Neural progenitor cell (in vitro differentiated cells): Measurements from ENCODE around the gene OR2T2. TPM values are rescaled to one million over a fixed set of nuclear protein-coding genes. Genes with fewer than 3 reads are reported as not detected.

Experiments
- DNase-seq: peaks from one replicate; pipeline ENCODE4 v3.0.0-alpha.2; 2016; ENCODE audit warnings: low spot score
- H2AFZ ChIP-seq: fragments of 200-600 bp; sonication (generic); replicated peaks from 2 replicates; pipeline ENCODE4 v1.6.1; 2016; ENCODE audit warnings: antibody characterized with exemption
- H3F3A ChIP-seq: fragments of 200-600 bp; sonication (generic); 2 replicates; pipeline ENCODE4 v1.6.1; 2016; ENCODE audit warnings: antibody characterized with exemption, low read depth
- H3K27ac ChIP-seq: fragments of 200-600 bp; sonication (generic); 2 replicates; pipeline ENCODE4 v1.5.1; 2016; ENCODE audit warnings: mild to moderate bottlenecking
- H3K27me3 ChIP-seq: fragments of 200-600 bp; sonication (generic); 2 replicates; pipeline ENCODE4 v1.6.1; 2016; ENCODE audit warnings: mild to moderate bottlenecking, moderate library complexity
- H3K36me3 ChIP-seq: fragments of 200-600 bp; sonication (generic); 2 replicates; pipeline ENCODE4 v1.5.1; 2016
- H3K4me1 ChIP-seq: fragments of 200-600 bp; sonication (generic); 2 replicates; pipeline ENCODE4 v1.6.1; 2016; ENCODE audit warnings: mixed run types
- H3K4me2 ChIP-seq: fragments of 200-600 bp; sonication (generic); 2 replicates; pipeline ENCODE4 v1.6.1; 2016
- H3K4me3 ChIP-seq: fragments of 200-600 bp; sonication (generic); 2 replicates; pipeline ENCODE4 v1.5.1; 2016
- H3K79me2 ChIP-seq: fragments of 200-600 bp; sonication (generic); 2 replicates; pipeline ENCODE4 v1.6.1; 2016; ENCODE audit warnings: low read depth
- H3K9ac ChIP-seq: fragments of 200-600 bp; sonication (generic); 2 replicates; pipeline ENCODE4 v1.6.1; 2016
- H3K9me3 ChIP-seq: fragments of 200-600 bp; sonication (generic); 2 replicates; pipeline ENCODE4 v1.5.1; 2016; ENCODE audit warnings: low read depth
- H4K20me1 ChIP-seq: fragments of 200-600 bp; sonication (generic); 2 replicates; pipeline ENCODE4 v1.6.1; 2016; ENCODE audit warnings: low read depth
- H3K27ac Mint-ChIP-seq: 3 replicates; pipeline ENCODE4 v1.8.0; 2021; ENCODE audit warnings: mixed read lengths
- H3K27me3 Mint-ChIP-seq: 2 replicates; pipeline ENCODE4 v1.8.0; 2022; ENCODE audit warnings: low read depth, mild to moderate bottlenecking, inconsistent platforms, moderate library complexity, mixed read lengths; ENCODE audit not compliant: insufficient read depth
- H3K36me3 Mint-ChIP-seq: 3 replicates; pipeline ENCODE4 v1.8.0; 2021; ENCODE audit warnings: mixed read lengths
- H3K4me1 Mint-ChIP-seq: 3 replicates; pipeline ENCODE4 v1.8.0; 2021; ENCODE audit warnings: mixed read lengths
- H3K4me3 Mint-ChIP-seq: 3 replicates; pipeline ENCODE4 v1.8.0; 2021; ENCODE audit warnings: mild to moderate bottlenecking, moderate library complexity, mixed read lengths
- H3K9me3 Mint-ChIP-seq: 3 replicates; pipeline ENCODE4 v1.8.0; 2020; ENCODE audit warnings: mixed read lengths
- EZH2 ChIP-seq: fragments of 200-600 bp; sonication (generic); IDR thresholded peaks from 2 replicates; pipeline ENCODE4 v1.6.1; 2017; ENCODE audit warnings: antibody characterized with exemption, mild to moderate bottlenecking, moderate library complexity
- EZH2phosphoT487 ChIP-seq: fragments of 200-600 bp; sonication (generic); IDR thresholded peaks from 2 replicates; pipeline ENCODE4 v1.6.1; 2017; ENCODE audit warnings: antibody characterized with exemption
- total RNA-seq: library from RNA; depleted of rRNA; stranded (reverse); fragments of >200 nt; gene quantifications from 2 replicates; pipeline ENCODE4 v1.2.3, GENCODE V29; 2015; ENCODE audit warnings: low replicate concordance
- TF ChIP-seq, protein P1 (sequence below): fragments of 200-600 bp; sonication (generic); IDR thresholded peaks from 2 replicates; pipeline ENCODE4 v1.5.1; 2017; ENCODE audit warnings: antibody characterized with exemption, mild to moderate bottlenecking

Gene OR2T2
- total RNA-seq, 1 donor from 2014 or later, result not detected

DNA sequence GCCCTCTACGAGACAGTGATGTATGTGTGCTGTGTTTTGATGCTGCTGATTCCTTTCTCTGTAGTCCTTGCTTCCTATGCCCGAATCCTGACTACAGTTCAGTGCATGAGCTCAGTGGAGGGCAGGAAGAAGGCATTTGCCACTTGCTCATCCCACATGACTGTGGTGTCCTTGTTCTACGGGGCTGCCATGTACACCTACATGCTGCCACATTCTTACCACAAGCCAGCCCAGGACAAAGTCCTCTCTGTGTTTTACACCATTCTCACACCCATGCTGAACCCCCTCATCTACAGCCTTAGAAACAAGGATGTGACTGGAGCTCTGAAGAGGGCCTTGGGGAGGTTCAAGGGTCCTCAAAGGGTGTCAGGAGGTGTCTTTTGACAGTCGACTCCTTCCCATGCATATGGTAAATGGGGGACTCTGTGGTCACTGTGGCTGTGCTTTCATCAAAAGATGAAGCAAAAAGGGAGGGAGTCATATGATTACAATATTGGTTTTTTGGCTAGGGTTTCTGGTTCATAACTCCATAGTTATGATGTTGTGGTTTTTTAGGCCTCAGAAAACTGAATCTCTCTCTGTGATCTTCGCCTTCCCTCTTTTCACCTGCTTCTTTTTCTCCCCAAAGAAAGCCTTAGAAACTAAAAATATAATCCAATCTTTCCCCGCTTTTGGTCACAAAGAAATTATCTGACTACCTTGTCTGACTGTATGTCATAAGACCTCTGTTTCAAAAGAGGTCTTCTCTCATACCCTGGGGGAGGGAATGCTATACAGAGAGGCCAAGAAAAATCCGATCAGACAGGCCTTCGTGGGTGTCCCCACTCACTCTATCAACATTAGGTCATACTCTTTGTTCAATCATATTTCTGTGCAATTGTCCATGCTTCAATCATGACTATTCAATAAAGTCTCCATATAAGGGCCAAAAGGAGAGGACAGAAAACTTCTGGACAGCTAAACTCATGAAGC lies 38.4 kb upstream of the OR2T2 start:
- Histone ChIP-seq H2AFZ (no peak overlapping the region), H3K9me3 (peaks cover 46% of the 10 kb centered on the region), H3K9ac (no peak overlapping the region), H3K4me1 (no peaks in the 10 kb centered on the region), H3K4me2 (no peak overlapping the region), H3K36me3 (no peaks in the 10 kb centered on the region), H3K4me3 (no peak overlapping the region), H3K27me3 (no peaks in the 10 kb centered on the region), H3F3A (no peaks in the 10 kb centered on the region), H3K27ac (no peak overlapping the region), H4K20me1 (no peaks in the 10 kb centered on the region), H3K79me2 (no peaks in the 10 kb centered on the region)
- H3K4me3 Mint-ChIP-seq, result no peak overlapping the region
- no peaks in the 10 kb centered on the region for H3K4me1 Mint-ChIP-seq
- H3K27ac Mint-ChIP-seq, result no peak overlapping the region
- no peaks in the 10 kb centered on the region for H3K27me3 Mint-ChIP-seq
- peaks cover 34% of the 10 kb centered on the region for H3K9me3 Mint-ChIP-seq
- TF ChIP-seq EZH2, result no peak
- TF ChIP-seq, protein P1, sequence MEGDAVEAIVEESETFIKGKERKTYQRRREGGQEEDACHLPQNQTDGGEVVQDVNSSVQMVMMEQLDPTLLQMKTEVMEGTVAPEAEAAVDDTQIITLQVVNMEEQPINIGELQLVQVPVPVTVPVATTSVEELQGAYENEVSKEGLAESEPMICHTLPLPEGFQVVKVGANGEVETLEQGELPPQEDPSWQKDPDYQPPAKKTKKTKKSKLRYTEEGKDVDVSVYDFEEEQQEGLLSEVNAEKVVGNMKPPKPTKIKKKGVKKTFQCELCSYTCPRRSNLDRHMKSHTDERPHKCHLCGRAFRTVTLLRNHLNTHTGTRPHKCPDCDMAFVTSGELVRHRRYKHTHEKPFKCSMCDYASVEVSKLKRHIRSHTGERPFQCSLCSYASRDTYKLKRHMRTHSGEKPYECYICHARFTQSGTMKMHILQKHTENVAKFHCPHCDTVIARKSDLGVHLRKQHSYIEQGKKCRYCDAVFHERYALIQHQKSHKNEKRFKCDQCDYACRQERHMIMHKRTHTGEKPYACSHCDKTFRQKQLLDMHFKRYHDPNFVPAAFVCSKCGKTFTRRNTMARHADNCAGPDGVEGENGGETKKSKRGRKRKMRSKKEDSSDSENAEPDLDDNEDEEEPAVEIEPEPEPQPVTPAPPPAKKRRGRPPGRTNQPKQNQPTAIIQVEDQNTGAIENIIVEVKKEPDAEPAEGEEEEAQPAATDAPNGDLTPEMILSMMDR, result no peak
- TF ChIP-seq EZH2phosphoT487, result no peak
- no peak for DNase-seq
- no peaks in the 10 kb centered on the region for H3K36me3 Mint-ChIP-seq

DNA sequence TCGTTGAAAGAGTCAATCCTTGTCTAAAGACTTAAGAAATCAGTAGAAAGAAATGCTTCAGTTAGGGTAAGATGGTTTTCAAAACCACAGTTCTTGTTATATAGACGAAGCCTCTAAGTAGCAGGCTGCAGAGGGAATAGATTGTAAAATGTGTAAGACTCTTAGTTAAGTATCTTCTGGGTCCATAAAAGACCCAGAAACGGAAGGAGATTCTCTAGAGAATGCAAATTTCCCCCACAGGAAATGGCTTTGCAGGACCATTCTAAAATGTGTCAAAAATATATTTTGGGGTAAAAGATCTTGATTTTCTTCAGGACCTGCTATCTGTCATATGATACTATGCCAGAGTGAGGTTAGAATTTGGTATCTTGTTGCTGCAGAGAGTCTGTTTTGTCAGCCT lies 29.2 kb upstream of the OR2T2 start:
- Mint-ChIP-seq H3K4me3 (no peak overlapping the region), H3K9me3 (peaks cover 57% of the 10 kb centered on the region), H3K36me3 (no peaks in the 10 kb centered on the region), H3K27me3 (no peaks in the 10 kb centered on the region), H3K27ac (no peak overlapping the region), H3K4me1 (no peaks in the 10 kb centered on the region)
- no peaks in the 10 kb centered on the region for H3K27me3 ChIP-seq
- H3K9ac ChIP-seq, result no peak overlapping the region
- H3K79me2 ChIP-seq, result no peaks in the 10 kb centered on the region
- H3K4me2 ChIP-seq, result no peak overlapping the region
- H3K9me3 ChIP-seq, result peaks cover 27% of the 10 kb centered on the region
- no peak for DNase-seq
- no peak overlapping the region for H3K4me3 ChIP-seq
- no peaks in the 10 kb centered on the region for H4K20me1 ChIP-seq
- H3K27ac ChIP-seq, result no peak overlapping the region
- H3K36me3 ChIP-seq, result no peaks in the 10 kb centered on the region
- TF ChIP-seq EZH2phosphoT487 (no peak), EZH2 (no peak)
- TF ChIP-seq, protein P1, result no peak
- no peak overlapping the region for H2AFZ ChIP-seq
- H3K4me1 ChIP-seq, result no peaks in the 10 kb centered on the region
- no peaks in the 10 kb centered on the region for H3F3A ChIP-seq

DNA sequence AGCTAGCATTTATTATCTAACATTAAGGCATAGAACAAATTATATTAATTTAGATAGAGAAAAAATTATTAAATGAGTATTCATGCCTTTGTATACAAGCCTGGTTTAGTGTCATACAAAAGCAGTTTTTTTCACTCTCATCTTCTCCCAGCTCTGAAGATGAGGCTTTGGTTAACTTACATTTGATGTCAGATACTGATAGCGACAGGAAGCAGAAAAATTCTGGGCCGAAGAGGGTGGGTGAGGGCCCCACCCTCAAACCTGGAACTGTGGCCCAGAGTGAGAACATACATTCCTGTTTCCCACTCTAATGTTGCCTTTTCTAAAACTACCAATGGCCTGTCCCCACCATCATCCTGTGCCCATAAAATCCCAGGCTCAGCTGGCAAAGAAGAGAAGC lies 27.6 kb upstream of the OR2T2 start:
- H3K9me3 ChIP-seq, result peaks cover 43% of the 10 kb centered on the region
- H3K4me2 ChIP-seq, result no peak overlapping the region
- TF ChIP-seq EZH2phosphoT487 (no peak), EZH2 (no peak)
- TF ChIP-seq, protein P1, result no peak
- H4K20me1 ChIP-seq, result no peaks in the 10 kb centered on the region
- H3K27ac ChIP-seq, result no peak overlapping the region
- Mint-ChIP-seq H3K27ac (no peak overlapping the region), H3K4me3 (no peak overlapping the region), H3K9me3 (peaks cover 54% of the 10 kb centered on the region), H3K4me1 (no peaks in the 10 kb centered on the region), H3K36me3 (no peaks in the 10 kb centered on the region), H3K27me3 (peaks cover under 1% of the 10 kb centered on the region)
- H3K27me3 ChIP-seq, result no peaks in the 10 kb centered on the region
- no peak for DNase-seq
- no peaks in the 10 kb centered on the region for H3K79me2 ChIP-seq
- no peak overlapping the region for H2AFZ ChIP-seq
- no peak overlapping the region for H3K9ac ChIP-seq
- H3K4me3 ChIP-seq, result no peak overlapping the region
- H3K4me1 ChIP-seq, result no peaks in the 10 kb centered on the region
- no peaks in the 10 kb centered on the region for H3K36me3 ChIP-seq
- H3F3A ChIP-seq, result no peaks in the 10 kb centered on the region
